Measurements from ENCODE around the gene SUPV3L1. TPM values are rescaled to one million over a fixed set of nuclear protein-coding genes. Genes with fewer than 3 reads are reported as not detected.

SUPV3L1 gene
- total RNA-seq, 1 donor from 2014 or later, result 36.6 TPM

GRCh38 chr10:69253171-69253570, 73.1 kb downstream of the SUPV3L1 start:
- Mint-ChIP-seq H3K4me1 (ENCODE audit: unreplicated experiment) (no peaks in the 10 kb centered on the region), H3K4me3 (no peak overlapping the region), H3K9me3 (no peaks in the 10 kb centered on the region), H3K36me3 (no peaks in the 10 kb centered on the region), H3K27me3 (peaks cover 6% of the 10 kb centered on the region), H3K27ac (no peak overlapping the region)
- no peak for DNase-seq (ENCODE audit: extremely low spot score, unreplicated experiment)
- no peak for TF ChIP-seq CTCF (conservative IDR thresholded peaks at IDR 0.05)

GRCh38 chr10:69254877-69255276, 74.8 kb downstream of the SUPV3L1 start:
- no peaks in the 10 kb centered on the region for H3K4me1 Mint-ChIP-seq (ENCODE audit: unreplicated experiment)
- no peak overlapping the region for H3K27ac Mint-ChIP-seq
- no peaks in the 10 kb centered on the region for H3K36me3 Mint-ChIP-seq
- no peak for DNase-seq (ENCODE audit: extremely low spot score, unreplicated experiment)
- no peaks in the 10 kb centered on the region for H3K9me3 Mint-ChIP-seq
- H3K4me3 Mint-ChIP-seq, result no peak overlapping the region
- H3K27me3 Mint-ChIP-seq, result peaks cover 3% of the 10 kb centered on the region
- no peak for TF ChIP-seq CTCF (conservative IDR thresholded peaks at IDR 0.05)

Other genes with a start within 250 kb of the SUPV3L1 start
- gene DDX21, start 224.1 kb upstream of the SUPV3L1 start, total RNA-seq (ENCODE audit: low replicate concordance), result 53.2 and 57.5 TPM in 2 replicates
- gene KIFBP, start 191.4 kb upstream of the SUPV3L1 start, total RNA-seq (ENCODE audit: low replicate concordance), result 24.2 and 26.9 TPM in 2 replicates
- gene SRGN, start 92.1 kb upstream of the SUPV3L1 start, total RNA-seq (ENCODE audit: low replicate concordance), result not detected in 2 replicates
- gene VPS26A, start 56.1 kb upstream of the SUPV3L1 start, total RNA-seq (ENCODE audit: low replicate concordance), result 56.0 and 57.6 TPM in 2 replicates
- gene HKDC1, start 40.1 kb downstream of the SUPV3L1 start, total RNA-seq (ENCODE audit: low replicate concordance), result 2.4 and 8.0 TPM in 2 replicates
- gene HK1, start 98.3 kb downstream of the SUPV3L1 start, total RNA-seq (ENCODE audit: low replicate concordance), result 60.8 and 87.9 TPM in 2 replicates
- gene TACR2, start 236.7 kb downstream of the SUPV3L1 start, total RNA-seq (ENCODE audit: low replicate concordance), result not detected in 2 replicates